HG02938 (cell line): ENCODE data around the gene SNX30.

ENCODE experiments used
- ATAC-seq: cut with Tn5 transposase; IDR thresholded peaks from one replicate; pipeline ENCODE4 v1.9.1; 2021; ENCODE audit warnings: mild to moderate bottlenecking, moderate library complexity; ENCODE audit not compliant: unreplicated experiment

Gene SNX30

GRCh38 chr9:112819635-112820496 is 69.3 kb downstream of the SNX30 start:
- no peak for ATAC-seq

- no peak for ATAC-seq
Measured at GRCh38 chr9:112820881-112821280, 70.3 kb downstream of the SNX30 start.

- ATAC-seq: no peak
Measured at GRCh38 chr9:112822618-112823017, 72.1 kb downstream of the SNX30 start.

- no peak for ATAC-seq
Measured at GRCh38 chr9:112823257-112823656, 72.7 kb downstream of the SNX30 start.

- no peak for ATAC-seq
Measured at GRCh38 chr9:112831281-112831851, 80.8 kb downstream of the SNX30 start.

- ATAC-seq: no peak
Measured at GRCh38 chr9:112831969-112832368, 81.4 kb downstream of the SNX30 start.

- no peak for ATAC-seq
Measured at GRCh38 chr9:112833081-112833480, 82.5 kb downstream of the SNX30 start.

GRCh38 chr9:112836394-112836793 is 85.8 kb downstream of the SNX30 start:
- no peak for ATAC-seq

- no peak for ATAC-seq
Measured at GRCh38 chr9:112838342-112838741, 87.8 kb downstream of the SNX30 start.

- ATAC-seq: no peak
Measured at GRCh38 chr9:112839331-112839730, 88.8 kb downstream of the SNX30 start.

- ATAC-seq: no peak
Measured at GRCh38 chr9:112841261-112841660, 90.7 kb downstream of the SNX30 start.

- no peak for ATAC-seq
Measured at GRCh38 chr9:112842555-112842954, 92.0 kb downstream of the SNX30 start.

GRCh38 chr9:112844771-112845542 is 94.4 kb downstream of the SNX30 start:
- peak; percentile 80 for ATAC-seq

GRCh38 chr9:112846528-112847488 is 96.2 kb downstream of the SNX30 start:
- ATAC-seq: no peak

- ATAC-seq: no peak
Measured at GRCh38 chr9:112848316-112849151, 98.0 kb downstream of the SNX30 start.

- ATAC-seq: no peak
Measured at GRCh38 chr9:112849363-112849922, 98.9 kb downstream of the SNX30 start.

GRCh38 chr9:112850840-112851239 is 100.3 kb downstream of the SNX30 start:
- no peak for ATAC-seq

- ATAC-seq: no peak
Measured at GRCh38 chr9:112852741-112853504, 102.4 kb downstream of the SNX30 start.
